Tibial nerve (tissue), 4 donors: ENCODE data around the gene BMP2K. TPM values are rescaled to one million over a fixed set of nuclear protein-coding genes. Genes with fewer than 3 reads are reported as not detected.

Source experiments
- DNase-seq, 2 donors: peaks; one replicate each; pipeline ENCODE4 v3.0.0-alpha.2; 2019; ENCODE audit warnings: low spot score in 2 of 2
- H3K27ac ChIP-seq, 4 donors: fragments of 200-600 bp; sonication (generic) in 3 of 4; one replicate each; pipeline ENCODE4 v1.5.1; 2017 to 2019; ENCODE audit warnings: mild to moderate bottlenecking in 1 of 4
- H3K27me3 ChIP-seq, 2 donors: fragments of 200-600 bp; sonication (generic) in 1 of 2; one replicate each; pipeline versions ENCODE4 v1.5.1 to v1.6.0; 2017 to 2019
- H3K36me3 ChIP-seq, 3 donors: fragments of 200-600 bp; sonication (generic); one replicate each; pipeline ENCODE4 v1.5.1; 2018 to 2019
- H3K4me1 ChIP-seq, 4 donors: fragments of 200-600 bp; sonication (generic) in 3 of 4; one replicate each; pipeline ENCODE4 v1.5.1; 2017 to 2019
- H3K4me3 ChIP-seq, 4 donors: fragments of 200-600 bp; sonication (generic) in 3 of 4; one replicate each; pipeline ENCODE4 v1.5.1; 2017 to 2019; ENCODE audit warnings: mild to moderate bottlenecking in 1 of 4, moderate library complexity in 1 of 4
- H3K9me3 ChIP-seq, 4 donors: fragments of 200-600 bp; sonication (generic) in 3 of 4; one replicate each; pipeline ENCODE4 v1.5.1; 2017 to 2019
- CTCF ChIP-seq, 5 experiments: fragments of 200-600 bp in 3 of 5; fragments of 450-650 bp in 2 of 5; sonication (generic) in 3 of 5; IDR thresholded peaks; one replicate each; pipeline ENCODE4 v1.5.1; 2016 to 2019; ENCODE audit warnings: antibody characterized with exemption in 5 of 5, mild to moderate bottlenecking in 3 of 5, moderate library complexity in 2 of 5
- EP300 ChIP-seq, 2 donors: sonication (generic); formaldehyde crosslinking; IDR thresholded peaks; one replicate each; pipeline ENCODE4 v1.6.1; 2017; ENCODE audit warnings: antibody characterized with exemption in 2 of 2, mild to moderate bottlenecking in 1 of 2
- POLR2A ChIP-seq, 2 donors: fragments of 450-650 bp; IDR thresholded peaks; one replicate each; pipeline ENCODE4 v1.6.1; 2017; ENCODE audit warnings: antibody characterized with exemption in 2 of 2, mild to moderate bottlenecking in 2 of 2, moderate library complexity in 2 of 2
- WGBS, 2 donors: methylation state at CpG; one replicate each; pipeline ENCODE4 v1.1.5; 2018; 5-methylcytosine and 5-hydroxymethylcytosine counted together
- total RNA-seq, 4 donors: library from RNA; depleted of rRNA; stranded (reverse); fragments of >200 nt; gene quantifications; one replicate each; pipeline ENCODE4 v1.1.0, GENCODE V29; 2016

The BMP2K gene
- total RNA-seq, 4 donors from 2014 or later, result 39.8 to 84.8 (median 67.0) TPM

DNA sequence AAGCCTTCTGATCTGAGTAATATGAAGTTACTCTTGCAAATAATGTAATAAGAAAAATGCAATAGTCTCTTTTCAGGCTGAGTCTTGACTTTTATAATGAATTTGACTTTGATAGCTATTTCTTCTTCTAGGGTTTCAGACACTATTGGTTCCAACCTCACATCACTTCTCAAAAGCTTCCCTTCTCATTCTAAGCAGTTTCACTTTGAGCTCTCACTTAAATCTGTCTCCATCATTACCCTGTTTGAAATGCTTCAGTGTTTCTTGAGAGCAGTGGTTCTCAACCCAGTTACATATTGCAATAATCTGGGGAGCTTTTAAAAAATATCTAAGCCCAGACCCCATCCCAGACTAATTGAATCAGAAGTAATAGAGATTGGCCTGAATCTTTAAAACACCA is 40.5 kb upstream of the BMP2K start:
- H3K27me3 ChIP-seq, result no peaks in the 10 kb centered on the region
- no peak for TF ChIP-seq EP300 (IDR thresholded peaks at IDR 0.05)
- no peak for TF ChIP-seq CTCF (IDR thresholded peaks at IDR 0.05)
- TF ChIP-seq POLR2A (IDR thresholded peaks at IDR 0.05), result no peak
- H3K9me3 ChIP-seq, result no peaks in the 10 kb centered on the region
- H3K4me3 ChIP-seq, result no peak overlapping the region
- H3K4me1 ChIP-seq, result no peaks in the 10 kb centered on the region
- no peak for DNase-seq
- H3K27ac ChIP-seq, result no peak overlapping the region
- no peaks in the 10 kb centered on the region for H3K36me3 ChIP-seq

DNA sequence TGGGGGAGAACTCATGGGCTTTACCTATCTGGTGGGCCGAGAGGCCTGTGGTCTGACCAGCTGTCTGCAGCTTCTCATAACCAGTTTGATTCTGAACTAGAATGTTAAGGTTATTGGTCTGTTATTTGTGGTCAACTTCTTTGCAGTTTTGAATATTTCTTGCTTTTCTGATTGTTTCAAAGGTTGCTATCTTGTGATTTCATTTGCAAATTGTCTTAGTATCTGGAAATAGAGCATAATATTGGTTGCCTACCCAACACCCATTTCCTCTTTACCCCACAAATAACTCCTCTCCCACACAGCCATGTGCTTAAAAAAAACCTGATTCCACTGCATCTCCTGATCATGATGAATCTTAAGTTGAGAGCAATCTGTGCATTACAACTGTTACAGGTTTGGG is 39.1 kb upstream of the BMP2K start:
- Histone ChIP-seq H3K4me1 (no peaks in the 10 kb centered on the region), H3K27ac (no peak overlapping the region), H3K9me3 (no peaks in the 10 kb centered on the region), H3K36me3 (no peaks in the 10 kb centered on the region), H3K4me3 (no peak overlapping the region), H3K27me3 (no peaks in the 10 kb centered on the region)
- TF ChIP-seq EP300 (IDR thresholded peaks at IDR 0.05), result no peak
- TF ChIP-seq CTCF (IDR thresholded peaks at IDR 0.05), result no peak
- TF ChIP-seq POLR2A (IDR thresholded peaks at IDR 0.05), result no peak
- DNase-seq, result no peak
- 89 to 90% methylated on average over 1 of the region's 1 CpG for WGBS, 2 donors

DNA sequence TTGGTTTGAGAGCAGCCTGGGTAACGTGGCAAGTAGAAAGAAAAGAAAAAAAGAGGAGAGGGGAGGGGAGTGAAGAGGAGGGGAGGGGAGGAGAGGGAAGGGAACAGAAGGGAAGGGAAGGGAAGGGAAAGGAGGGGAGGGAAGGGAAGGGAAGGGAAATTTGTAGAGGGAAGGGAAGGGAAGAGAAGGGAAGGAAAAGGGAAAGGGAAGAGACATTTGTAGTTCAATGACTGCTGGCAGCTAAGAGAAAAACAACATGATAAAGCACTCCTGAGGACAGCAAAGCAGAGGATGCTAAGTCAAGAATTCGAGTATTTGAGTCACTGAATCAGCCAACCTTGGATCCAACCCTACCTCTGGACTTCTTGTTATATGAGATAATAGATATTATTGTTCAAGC is 38.2 kb upstream of the BMP2K start:
- no peaks in the 10 kb centered on the region for H3K27me3 ChIP-seq
- no peak for DNase-seq
- no peaks in the 10 kb centered on the region for H3K4me1 ChIP-seq
- no peak overlapping the region for H3K4me3 ChIP-seq
- H3K9me3 ChIP-seq, result no peaks in the 10 kb centered on the region
- 62 to 65% methylated on average over 2 of the region's 2 CpGs for WGBS, 2 donors
- H3K27ac ChIP-seq, result no peak overlapping the region
- no peaks in the 10 kb centered on the region for H3K36me3 ChIP-seq
- no peak for TF ChIP-seq CTCF (IDR thresholded peaks at IDR 0.05)
- TF ChIP-seq POLR2A (IDR thresholded peaks at IDR 0.05), result no peak
- no peak for TF ChIP-seq EP300 (IDR thresholded peaks at IDR 0.05)

DNA sequence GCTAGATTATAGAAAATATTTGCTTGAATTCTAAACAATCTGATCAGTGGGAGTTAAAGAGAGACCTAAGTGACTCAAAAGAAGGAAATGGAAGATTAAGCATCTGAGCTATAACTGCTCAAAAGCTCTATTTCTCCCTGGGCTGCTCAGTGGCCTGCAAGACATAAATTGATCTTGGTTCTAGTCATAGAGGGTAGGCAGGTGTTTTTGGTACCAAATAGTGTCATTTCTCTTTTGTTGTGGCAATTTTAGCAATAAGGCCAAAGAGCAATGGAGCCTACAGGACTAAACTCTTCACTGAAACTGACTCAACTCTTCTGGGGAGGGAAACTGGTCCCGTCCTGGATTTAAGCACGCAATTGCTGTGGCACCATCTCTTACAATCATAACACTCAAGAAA is 33.9 kb upstream of the BMP2K start:
- H3K4me3 ChIP-seq, result no peak overlapping the region
- H3K4me1 ChIP-seq, result no peaks in the 10 kb centered on the region
- H3K9me3 ChIP-seq, result no peaks in the 10 kb centered on the region
- no peaks in the 10 kb centered on the region for H3K27me3 ChIP-seq
- no peak for DNase-seq
- no peaks in the 10 kb centered on the region for H3K36me3 ChIP-seq
- 88 to 93% methylated on average over 2 of the region's 2 CpGs for WGBS, 2 donors
- TF ChIP-seq POLR2A (IDR thresholded peaks at IDR 0.05) (no peak), CTCF (IDR thresholded peaks at IDR 0.05) (no peak), EP300 (IDR thresholded peaks at IDR 0.05) (no peak)
- no peak overlapping the region for H3K27ac ChIP-seq

DNA sequence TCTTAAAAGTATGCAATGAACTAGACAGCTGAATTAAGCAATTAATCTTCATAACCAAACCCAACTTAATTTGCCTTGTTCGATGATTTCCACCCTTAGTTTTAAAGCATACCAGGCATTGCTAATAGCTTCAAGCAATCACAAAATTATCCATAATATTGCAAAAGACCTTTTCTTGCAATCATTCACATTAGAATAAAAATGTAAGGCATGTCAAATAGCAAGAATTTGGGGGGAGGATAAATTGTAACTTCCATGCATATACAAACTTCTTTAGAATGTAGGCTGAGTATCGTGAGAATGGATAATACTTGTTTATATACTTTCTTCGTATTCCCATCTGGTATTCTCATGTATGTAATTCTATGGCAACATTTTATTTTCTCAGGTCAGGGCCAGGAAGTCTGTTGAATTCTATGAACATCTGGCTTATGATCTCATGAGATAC is 28.7 kb upstream of the BMP2K start:
- Histone ChIP-seq H3K27me3 (no peaks in the 10 kb centered on the region), H3K27ac (no peak overlapping the region), H3K36me3 (no peaks in the 10 kb centered on the region), H3K4me3 (no peak overlapping the region), H3K4me1 (peaks cover 0 to 6% (median 2%) of the 10 kb centered on the region in 4 donors), H3K9me3 (no peaks in the 10 kb centered on the region)
- DNase-seq, result no peak
- TF ChIP-seq EP300 (IDR thresholded peaks at IDR 0.05) (no peak), CTCF (IDR thresholded peaks at IDR 0.05) (no peak), POLR2A (IDR thresholded peaks at IDR 0.05) (no peak)
- 37 to 48% methylated on average over 3 of the region's 3 CpGs for WGBS, 2 donors
